ENCODE data around the gene HELZ2. TPM values are rescaled to one million over a fixed set of nuclear protein-coding genes. Genes with fewer than 3 reads are reported as not detected.
"Not testable (repeated sequence)": the region's sequence is repeated elsewhere in the genome, so short reads cannot be mapped to it uniquely, and the experiment has no call there.

Gene HELZ2
- 10 to 100 TPM in 1 of 2 donors, 1 to 10 TPM in 1; 8.8 to 31.2 TPM for total RNA-seq

DNA sequence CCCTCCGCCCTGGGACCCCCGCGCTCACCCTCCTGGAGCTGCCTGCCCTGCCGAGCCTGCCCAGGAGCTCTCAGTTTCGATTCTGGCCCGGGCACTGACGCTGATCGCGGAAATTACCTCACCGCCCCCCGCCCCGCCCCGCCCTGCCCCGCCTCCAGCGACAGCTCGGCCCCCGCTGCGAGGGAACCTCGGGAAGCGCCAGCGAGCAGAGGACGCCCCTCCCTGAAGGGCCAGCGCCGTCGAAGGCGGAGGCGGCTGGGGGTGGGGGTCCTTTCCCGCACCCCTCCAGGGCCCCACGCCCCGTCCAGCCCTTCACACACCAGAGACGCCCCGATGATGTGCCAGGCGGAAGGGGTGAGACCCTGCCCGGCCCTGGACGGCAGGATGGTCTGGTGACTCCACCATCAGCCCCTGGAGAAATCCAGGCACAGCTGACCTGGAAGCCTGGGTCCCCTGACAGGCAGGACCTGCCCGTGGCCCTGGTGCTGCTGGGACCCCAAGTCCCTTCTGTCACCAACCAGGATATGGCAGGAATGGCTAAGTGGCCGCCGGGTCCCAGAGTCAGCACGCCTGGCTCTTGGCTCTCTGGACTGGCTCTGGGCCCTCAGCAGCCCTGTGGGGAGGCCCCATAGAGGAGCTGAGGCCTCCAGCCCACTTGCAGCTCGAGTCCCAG, at the start of gene HELZ2:
Gene HELZ2, minus strand, starts transcription at position 84 of the 673 bp plus-strand sequence. CDS start 1,854 bp downstream, outside the sequence.
- peak within 1 kb of the TSS; percentile 79 to 86 for H3K4me3 Mint-ChIP-seq
- no peak within 1 kb of the TSS for H3K27ac Mint-ChIP-seq
- peak; percentile 82 to 89 for ATAC-seq (replicated peaks in 1 of 2)
- no peaks in the 10 kb centered on the region for H3K36me3 Mint-ChIP-seq (ENCODE audit: insufficient read depth in 2 of 2)
- DNase-seq: peak; percentile 56 to 64
- no peaks in the 10 kb centered on the region for H3K9me3 Mint-ChIP-seq
- peaks cover 3% of the 10 kb centered on the region for H3K4me1 Mint-ChIP-seq (ENCODE audit: low read depth)
- peaks cover 10% of the 10 kb centered on the region for H3K27me3 Mint-ChIP-seq (ENCODE audit: low read depth)

DNA sequence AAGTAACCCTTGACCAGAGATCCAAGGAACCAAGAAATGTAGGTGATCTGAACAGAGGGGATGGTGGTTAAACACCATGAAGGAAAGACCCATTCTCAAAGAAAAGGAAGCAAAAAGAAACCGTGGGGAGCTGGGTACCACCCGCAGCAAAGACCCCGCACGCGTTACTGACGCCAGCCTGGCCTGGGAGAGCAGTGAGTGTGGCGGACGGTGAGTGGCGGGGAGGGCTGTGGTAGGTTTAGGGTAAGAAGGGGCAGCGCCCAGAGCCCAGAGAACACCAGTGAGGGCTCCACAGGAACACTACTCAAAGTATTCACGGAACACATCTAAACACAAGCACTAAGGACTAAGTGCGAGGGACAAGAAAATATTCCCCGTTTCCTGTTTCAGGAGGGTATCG, 48.7 kb upstream of the HELZ2 start:
- no peak overlapping the region for H3K27ac Mint-ChIP-seq
- no peak for DNase-seq
- no peaks in the 10 kb centered on the region for H3K9me3 Mint-ChIP-seq
- H3K27me3 Mint-ChIP-seq (ENCODE audit: low read depth): no peaks in the 10 kb centered on the region
- H3K4me1 Mint-ChIP-seq (ENCODE audit: low read depth): peaks cover 24% of the 10 kb centered on the region
- ATAC-seq (replicated peaks in 1 of 2): no peak
- H3K36me3 Mint-ChIP-seq (ENCODE audit: insufficient read depth in 2 of 2): no peaks in the 10 kb centered on the region
- H3K4me3 Mint-ChIP-seq: no peak overlapping the region

DNA sequence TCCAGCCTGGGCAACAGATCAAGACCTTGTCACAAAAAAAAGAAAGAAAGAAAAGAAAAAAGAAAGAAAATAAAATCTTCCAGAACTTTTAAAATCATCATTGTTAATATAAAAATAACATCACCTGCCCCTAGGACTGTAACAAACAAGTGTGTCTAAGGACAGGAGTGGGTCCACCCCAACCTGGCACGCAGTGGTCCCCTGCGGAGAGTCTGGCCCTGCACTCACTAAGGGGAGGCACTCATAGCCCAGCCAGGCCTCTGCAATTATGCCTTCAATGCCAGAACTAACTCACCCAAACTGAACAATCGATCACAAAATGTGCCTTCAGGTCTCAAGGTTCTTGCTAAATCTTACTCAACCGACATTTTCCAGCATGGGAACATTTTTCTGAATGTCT, 48.1 kb upstream of the HELZ2 start:
- H3K4me3 Mint-ChIP-seq: no peak overlapping the region
- no peak for DNase-seq
- H3K27ac Mint-ChIP-seq: no peak overlapping the region
- peaks cover 0 to under 1% of the 10 kb centered on the region in 2 donors for H3K36me3 Mint-ChIP-seq (ENCODE audit: insufficient read depth in 2 of 2)
- ATAC-seq (replicated peaks in 1 of 2): no peak
- H3K4me1 Mint-ChIP-seq (ENCODE audit: low read depth): peaks cover 24% of the 10 kb centered on the region
- no peaks in the 10 kb centered on the region for H3K9me3 Mint-ChIP-seq
- H3K27me3 Mint-ChIP-seq (ENCODE audit: low read depth): no peaks in the 10 kb centered on the region

GRCh38 chr20:63620991-63621390, 47.0 kb upstream of the HELZ2 start:
- no peak for ATAC-seq (replicated peaks in 1 of 2)
- Mint-ChIP-seq H3K27ac (no peak overlapping the region), H3K9me3 (no peaks in the 10 kb centered on the region), H3K36me3 (ENCODE audit: insufficient read depth in 2 of 2) (peaks cover 0 to 3% of the 10 kb centered on the region in 2 donors), H3K4me3 (no peak overlapping the region), H3K27me3 (ENCODE audit: low read depth) (no peaks in the 10 kb centered on the region), H3K4me1 (ENCODE audit: low read depth) (peaks cover 24% of the 10 kb centered on the region)
- DNase-seq: no peak

GRCh38 chr20:63619505-63619904, 45.5 kb upstream of the HELZ2 start:
- peaks cover 14% of the 10 kb centered on the region for H3K4me1 Mint-ChIP-seq (ENCODE audit: low read depth)
- H3K4me3 Mint-ChIP-seq: no peak overlapping the region
- DNase-seq (no peak), ATAC-seq (replicated peaks in 1 of 2) (no peak)
- H3K36me3 Mint-ChIP-seq (ENCODE audit: insufficient read depth in 2 of 2): peaks cover 4 to 9% of the 10 kb centered on the region in 2 donors
- H3K27me3 Mint-ChIP-seq (ENCODE audit: low read depth): no peaks in the 10 kb centered on the region
- peaks cover 0 to 2% of the 10 kb centered on the region in 2 donors for H3K9me3 Mint-ChIP-seq
- no peak overlapping the region for H3K27ac Mint-ChIP-seq

GRCh38 chr20:63619086-63619485, 45.0 kb upstream of the HELZ2 start:
- ATAC-seq (replicated peaks in 1 of 2) (no peak), DNase-seq (no peak)
- Mint-ChIP-seq H3K4me1 (ENCODE audit: low read depth) (peaks cover 14% of the 10 kb centered on the region), H3K27me3 (ENCODE audit: low read depth) (no peaks in the 10 kb centered on the region), H3K36me3 (ENCODE audit: insufficient read depth in 2 of 2) (peaks cover 4 to 10% of the 10 kb centered on the region in 2 donors), H3K4me3 (no peak overlapping the region), H3K9me3 (peaks cover 0 to 2% of the 10 kb centered on the region in 2 donors), H3K27ac (no peak overlapping the region)

GRCh38 chr20:63618291-63618980, 44.4 kb upstream of the HELZ2 start:
- H3K27me3 Mint-ChIP-seq (ENCODE audit: low read depth): no peaks in the 10 kb centered on the region
- H3K4me3 Mint-ChIP-seq: no peak overlapping the region
- H3K4me1 Mint-ChIP-seq (ENCODE audit: low read depth): peaks cover 14% of the 10 kb centered on the region
- H3K27ac Mint-ChIP-seq: no peak overlapping the region
- no peak for DNase-seq
- H3K9me3 Mint-ChIP-seq: peaks cover 0 to 2% of the 10 kb centered on the region in 2 donors
- H3K36me3 Mint-ChIP-seq (ENCODE audit: insufficient read depth in 2 of 2): peaks cover 4 to 13% of the 10 kb centered on the region in 2 donors
- ATAC-seq (replicated peaks in 1 of 2): no peak

DNA sequence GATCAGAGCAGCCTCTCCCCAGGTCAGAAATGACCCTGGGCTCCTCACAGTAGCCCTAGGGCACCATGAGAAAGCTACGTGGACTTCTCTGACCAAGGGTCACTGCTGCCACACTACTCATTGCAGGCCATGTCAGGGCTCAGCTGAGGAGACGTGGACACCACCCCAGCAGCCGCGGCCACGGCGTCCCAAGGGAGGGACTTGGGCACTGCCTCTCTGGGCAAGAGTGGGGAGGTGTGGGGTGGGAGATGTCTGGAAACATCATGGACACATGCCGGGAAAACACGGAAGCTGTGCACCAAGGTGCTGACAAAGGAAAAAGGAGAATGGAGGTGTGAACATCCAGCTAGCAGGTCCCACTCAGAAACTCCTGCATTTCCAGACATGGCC, 43.8 kb upstream of the HELZ2 start:
- H3K27ac Mint-ChIP-seq: no peak overlapping the region
- peaks cover 0 to 2% of the 10 kb centered on the region in 2 donors for H3K9me3 Mint-ChIP-seq
- peaks cover 4 to 13% of the 10 kb centered on the region in 2 donors for H3K36me3 Mint-ChIP-seq (ENCODE audit: insufficient read depth in 2 of 2)
- H3K4me1 Mint-ChIP-seq (ENCODE audit: low read depth): peaks cover 12% of the 10 kb centered on the region
- DNase-seq (no peak), ATAC-seq (replicated peaks in 1 of 2) (no peak)
- H3K27me3 Mint-ChIP-seq (ENCODE audit: low read depth): no peaks in the 10 kb centered on the region
- H3K4me3 Mint-ChIP-seq: no peak overlapping the region

DNA sequence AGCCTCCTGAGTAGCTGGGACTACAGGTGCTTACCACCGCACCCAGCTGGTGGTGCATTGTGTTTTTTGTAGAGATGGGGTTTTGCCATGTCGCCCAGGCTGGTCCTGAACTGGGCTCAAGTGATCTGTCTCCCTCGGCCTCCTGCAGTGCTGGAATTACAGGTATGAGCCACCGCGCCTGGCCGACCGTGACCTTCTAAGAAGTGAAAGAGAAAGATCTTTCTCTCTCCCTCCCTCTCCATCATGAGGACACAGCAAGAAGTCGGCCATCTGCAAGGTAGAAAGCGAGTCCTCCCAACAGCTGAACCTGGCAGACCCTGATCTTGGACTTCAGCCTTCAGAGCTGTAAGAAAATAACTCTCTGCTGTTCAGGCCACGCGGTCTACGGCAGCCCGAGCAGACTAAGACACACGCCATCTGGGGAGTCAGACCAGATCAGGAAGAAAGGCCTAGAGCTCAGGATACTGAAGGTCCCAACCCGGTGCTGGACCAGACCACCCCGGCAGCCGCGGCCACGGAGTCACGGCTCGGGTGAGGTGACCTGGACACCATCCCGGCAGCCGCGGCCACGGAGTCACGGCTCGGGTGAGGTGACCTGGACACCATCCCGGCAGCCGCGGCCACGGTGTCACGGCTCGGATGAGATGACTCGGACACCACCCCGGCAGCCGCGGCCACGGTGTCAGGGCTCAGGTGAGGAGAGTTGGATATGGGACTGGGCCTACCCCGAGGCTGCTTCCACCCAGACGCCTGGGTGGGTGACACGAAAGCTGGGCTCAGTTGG, 43.2 kb upstream of the HELZ2 start:
- H3K4me1 Mint-ChIP-seq (ENCODE audit: low read depth): peaks cover 6% of the 10 kb centered on the region
- peaks cover 0 to 2% of the 10 kb centered on the region in 2 donors for H3K9me3 Mint-ChIP-seq
- H3K4me3 Mint-ChIP-seq: no peak overlapping the region
- no peak overlapping the region for H3K27ac Mint-ChIP-seq
- ATAC-seq (replicated peaks in 1 of 2) (no peak), DNase-seq (no peak)
- H3K36me3 Mint-ChIP-seq (ENCODE audit: insufficient read depth in 2 of 2): peaks cover 4 to 14% of the 10 kb centered on the region in 2 donors
- H3K27me3 Mint-ChIP-seq (ENCODE audit: low read depth): no peaks in the 10 kb centered on the region

DNA sequence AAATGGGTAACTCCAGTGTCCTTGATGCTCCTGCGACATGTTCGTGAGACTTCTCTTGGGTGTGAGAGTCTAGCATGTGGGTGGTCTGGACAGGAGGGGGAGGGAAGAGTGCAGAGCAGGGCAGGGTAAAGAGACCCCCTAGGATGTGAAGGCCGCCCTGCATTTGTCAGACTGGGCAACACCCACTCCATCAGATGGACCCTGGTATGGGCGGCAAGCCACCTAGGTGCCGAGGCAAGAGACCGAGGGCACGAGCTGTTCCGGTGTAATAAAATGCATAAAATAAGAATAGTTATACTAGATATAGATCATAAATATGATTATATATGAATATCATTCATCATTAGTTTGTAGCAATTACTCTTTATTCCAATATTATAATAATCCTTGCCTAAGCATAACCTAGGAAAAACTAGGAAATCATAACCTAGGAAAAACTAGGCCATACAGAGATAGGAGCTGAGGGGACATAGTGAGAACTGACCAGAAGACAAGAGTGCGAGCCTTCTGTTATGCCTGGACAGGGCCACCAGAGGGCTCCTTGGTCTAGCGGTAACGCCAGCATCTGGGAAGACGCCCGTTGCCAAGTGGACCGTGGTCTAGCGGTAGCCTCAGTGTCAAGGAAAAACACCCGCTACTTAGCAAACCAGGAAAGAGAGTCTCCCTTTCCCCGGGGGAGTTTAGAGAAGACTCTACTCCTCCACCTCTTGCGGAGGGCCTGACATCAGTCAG, 40.0 kb upstream of the HELZ2 start:
- H3K27ac Mint-ChIP-seq; H3K4me3 Mint-ChIP-seq; DNase-seq; ATAC-seq (replicated peaks in 1 of 2); H3K9me3 Mint-ChIP-seq; H3K4me1 Mint-ChIP-seq (ENCODE audit: low read depth); H3K27me3 Mint-ChIP-seq (ENCODE audit: low read depth): not testable (repeated sequence)
- peaks cover 4 to 14% of the 10 kb centered on the region in 2 donors for H3K36me3 Mint-ChIP-seq (ENCODE audit: insufficient read depth in 2 of 2)

DNA sequence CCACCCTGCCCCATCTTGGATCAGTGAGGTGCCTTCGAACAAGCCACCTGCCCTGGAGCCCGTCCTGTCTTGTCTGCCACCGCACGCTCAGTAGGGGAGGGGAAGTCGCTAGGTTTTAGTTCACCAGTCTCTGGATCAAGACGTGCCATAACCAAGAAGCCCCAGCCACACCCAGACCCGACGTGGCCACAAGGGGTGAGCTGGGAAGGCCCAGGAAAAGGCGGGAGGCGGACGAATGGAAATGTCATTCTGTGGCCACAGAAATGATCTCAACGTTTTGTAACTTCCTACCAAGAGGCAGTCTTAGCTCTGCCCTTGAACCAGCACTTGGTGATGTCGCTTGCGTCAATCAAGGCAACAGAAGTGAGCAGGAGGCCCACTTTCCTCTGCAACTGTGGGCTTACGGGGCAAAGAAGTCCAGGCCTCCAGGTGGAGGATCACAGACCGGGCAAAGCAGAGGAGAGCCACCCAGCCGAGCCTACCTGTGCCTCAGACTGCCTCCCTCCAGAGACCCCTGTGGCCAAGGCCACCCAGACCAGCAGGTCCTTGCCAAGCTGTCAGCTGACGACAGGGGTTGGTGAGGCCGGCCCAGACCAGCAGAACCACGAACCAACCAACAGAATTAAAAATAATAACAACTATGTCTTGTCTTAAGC, 38.4 kb upstream of the HELZ2 start:
- no peak for DNase-seq
- Mint-ChIP-seq H3K36me3 (ENCODE audit: insufficient read depth in 2 of 2) (peaks cover 6 to 14% of the 10 kb centered on the region in 2 donors), H3K27ac (no peak overlapping the region), H3K4me1 (ENCODE audit: low read depth) (no peaks in the 10 kb centered on the region), H3K4me3 (no peak overlapping the region), H3K27me3 (ENCODE audit: low read depth) (no peaks in the 10 kb centered on the region), H3K9me3 (peaks cover 0 to 2% of the 10 kb centered on the region in 2 donors)
- ATAC-seq (replicated peaks in 1 of 2): no peak

- H3K27ac Mint-ChIP-seq: no peak overlapping the region
Measured at GRCh38 chr20:63611646-63612045, 37.6 kb upstream of the HELZ2 start.

More at GRCh38 chr20:63611646-63612045, 37.6 kb upstream of the HELZ2 start:
- H3K4me1 Mint-ChIP-seq (ENCODE audit: low read depth): peaks cover 5% of the 10 kb centered on the region
- H3K27me3 Mint-ChIP-seq (ENCODE audit: low read depth): no peaks in the 10 kb centered on the region
- no peak overlapping the region for H3K4me3 Mint-ChIP-seq
- no peak for DNase-seq
- H3K36me3 Mint-ChIP-seq (ENCODE audit: insufficient read depth in 2 of 2): peaks cover 3 to 16% of the 10 kb centered on the region in 2 donors
- no peak for ATAC-seq (replicated peaks in 1 of 2)
- peaks cover 0 to 2% of the 10 kb centered on the region in 2 donors for H3K9me3 Mint-ChIP-seq
